ENCODE results near the gene CACNA1F.

CACNA1F gene

GRCh38 chrX:49244207-49244606 is 11.1 kb upstream of the CACNA1F start:
- H3K4me3 ChIP-seq (ENCODE audit: low read depth, low read length): no peak overlapping the region
- TF ChIP-seq CTCF (IDR thresholded peaks at IDR 0.05; ENCODE audit: control insufficient read depth, extremely low read depth, insufficient read depth): no peak
- no peak for DNase-seq (ENCODE audit: low read depth)

- no peak for TF ChIP-seq CTCF (IDR thresholded peaks at IDR 0.05; ENCODE audit: control insufficient read depth, extremely low read depth, insufficient read depth)
- H3K4me3 ChIP-seq (ENCODE audit: low read depth, low read length): no peak overlapping the region
- DNase-seq (ENCODE audit: low read depth): no peak
Measured at GRCh38 chrX:49243166-49243565, 10.0 kb upstream of the CACNA1F start.

- TF ChIP-seq CTCF (IDR thresholded peaks at IDR 0.05; ENCODE audit: control insufficient read depth, extremely low read depth, insufficient read depth): no peak
- no peak overlapping the region for H3K4me3 ChIP-seq (ENCODE audit: low read depth, low read length)
Measured at GRCh38 chrX:49242545-49243066, 9.5 kb upstream of the CACNA1F start.

GRCh38 chrX:49238735-49239134 is 5.6 kb upstream of the CACNA1F start:
- no peak overlapping the region for H3K4me3 ChIP-seq (ENCODE audit: low read depth, low read length)
- no peak for DNase-seq (ENCODE audit: low read depth)
- no peak for TF ChIP-seq CTCF (IDR thresholded peaks at IDR 0.05; ENCODE audit: control insufficient read depth, extremely low read depth, insufficient read depth)

More at GRCh38 chrX:49242545-49243066, 9.5 kb upstream of the CACNA1F start:
- DNase-seq (ENCODE audit: low read depth): no peak

- TF ChIP-seq CTCF (IDR thresholded peaks at IDR 0.05; ENCODE audit: control insufficient read depth, extremely low read depth, insufficient read depth): no peak
- H3K4me3 ChIP-seq (ENCODE audit: low read depth, low read length): no peak overlapping the region
- DNase-seq (ENCODE audit: low read depth): no peak
Measured at GRCh38 chrX:49237060-49237459, 3.9 kb upstream of the CACNA1F start.

- no peak for TF ChIP-seq CTCF (IDR thresholded peaks at IDR 0.05; ENCODE audit: control insufficient read depth, extremely low read depth, insufficient read depth)
- no peak overlapping the region for H3K4me3 ChIP-seq (ENCODE audit: low read depth, low read length)
- DNase-seq (ENCODE audit: low read depth): no peak
Measured at GRCh38 chrX:49233887-49234555, 881 bp upstream of the CACNA1F start.

- TF ChIP-seq CTCF (IDR thresholded peaks at IDR 0.05; ENCODE audit: control insufficient read depth, extremely low read depth, insufficient read depth): no peak
- H3K4me3 ChIP-seq (ENCODE audit: low read depth, low read length): no peak overlapping the region
- no peak for DNase-seq (ENCODE audit: low read depth)
Measured at GRCh38 chrX:49232525-49232924, 615 bp downstream of the CACNA1F start.
